Breast epithelium (tissue), 3 donors: ENCODE measurements around the gene SMIM28.

Experiments used
- CTCF ChIP-seq, 3 donors: fragments of 450-650 bp; IDR thresholded peaks; one replicate each; pipeline ENCODE4 v1.5.1; 2016 to 2017; ENCODE audit warnings: antibody characterized with exemption in 3 of 3, mild to moderate bottlenecking in 3 of 3, moderate library complexity in 3 of 3
- POLR2A ChIP-seq: fragments of 450-650 bp; IDR thresholded peaks from one replicate; pipeline ENCODE4 v1.6.1; 2016; ENCODE audit warnings: antibody characterized with exemption, mild to moderate bottlenecking, moderate library complexity

- TF ChIP-seq CTCF (IDR thresholded peaks at IDR 0.05) (no peak), POLR2A (no peak)
Measured at GRCh38 chr6:138382498-138383265, 5.0 kb downstream of the SMIM28 start.
